Pons (tissue), 1 donor: ENCODE measurements around the gene IMMP2L.

Experiments
- DNase-seq: peaks from one replicate; pipeline ENCODE4 v3.0.0-alpha.2; 2016; ENCODE audit warnings: low spot score

The IMMP2L gene

GRCh38 chr7:111392294-111392693, 170.0 kb downstream of the IMMP2L start:
- DNase-seq: no peak

GRCh38 chr7:111390000-111390399, 172.3 kb downstream of the IMMP2L start:
- no peak for DNase-seq

GRCh38 chr7:111388912-111389311, 173.4 kb downstream of the IMMP2L start:
- DNase-seq: no peak

- no peak for DNase-seq
Observed at GRCh38 chr7:111388016-111388415, 174.3 kb downstream of the IMMP2L start.

- DNase-seq: no peak
Observed at GRCh38 chr7:111384065-111384891, 178.0 kb downstream of the IMMP2L start.

GRCh38 chr7:111383133-111383532, 179.2 kb downstream of the IMMP2L start:
- DNase-seq: no peak

GRCh38 chr7:111381590-111381989, 180.7 kb downstream of the IMMP2L start:
- no peak for DNase-seq

- DNase-seq: no peak
Observed at GRCh38 chr7:111380945-111381344, 181.3 kb downstream of the IMMP2L start.

- no peak for DNase-seq
Observed at GRCh38 chr7:111374027-111374426, 188.3 kb downstream of the IMMP2L start.

GRCh38 chr7:111371437-111371836, 190.9 kb downstream of the IMMP2L start:
- DNase-seq: no peak

- DNase-seq: no peak
Observed at GRCh38 chr7:111370002-111370401, 192.3 kb downstream of the IMMP2L start.

- DNase-seq: no peak
Observed at GRCh38 chr7:111368381-111369065, 193.8 kb downstream of the IMMP2L start.

- DNase-seq: no peak
Observed at GRCh38 chr7:111364413-111364812, 197.9 kb downstream of the IMMP2L start.

- DNase-seq: no peak
Observed at GRCh38 chr7:111363099-111363498, 199.2 kb downstream of the IMMP2L start.

GRCh38 chr7:111362506-111363054, 199.7 kb downstream of the IMMP2L start:
- DNase-seq: no peak

GRCh38 chr7:111358915-111359314, 203.4 kb downstream of the IMMP2L start:
- no peak for DNase-seq

- DNase-seq: no peak
Observed at GRCh38 chr7:111357691-111358090, 204.6 kb downstream of the IMMP2L start.

- DNase-seq: no peak
Observed at GRCh38 chr7:111356941-111357340, 205.4 kb downstream of the IMMP2L start.

GRCh38 chr7:111352319-111352718, 210.0 kb downstream of the IMMP2L start:
- DNase-seq: no peak

- no peak for DNase-seq
Observed at GRCh38 chr7:111346219-111346618, 216.1 kb downstream of the IMMP2L start.

GRCh38 chr7:111343017-111343416, 219.3 kb downstream of the IMMP2L start:
- no peak for DNase-seq

- DNase-seq: no peak
Observed at GRCh38 chr7:111339006-111339405, 223.3 kb downstream of the IMMP2L start.

- DNase-seq: no peak
Observed at GRCh38 chr7:111333010-111333409, 229.3 kb downstream of the IMMP2L start.
